ENCODE results near the gene NOSIP. TPM values are rescaled to one million over a fixed set of nuclear protein-coding genes. Genes with fewer than 3 reads are reported as not detected.

NOSIP gene
- polyA plus RNA-seq, 1 of the 3 experiments (the other 2 are of a cell fraction) = 128 TPM

DNA sequence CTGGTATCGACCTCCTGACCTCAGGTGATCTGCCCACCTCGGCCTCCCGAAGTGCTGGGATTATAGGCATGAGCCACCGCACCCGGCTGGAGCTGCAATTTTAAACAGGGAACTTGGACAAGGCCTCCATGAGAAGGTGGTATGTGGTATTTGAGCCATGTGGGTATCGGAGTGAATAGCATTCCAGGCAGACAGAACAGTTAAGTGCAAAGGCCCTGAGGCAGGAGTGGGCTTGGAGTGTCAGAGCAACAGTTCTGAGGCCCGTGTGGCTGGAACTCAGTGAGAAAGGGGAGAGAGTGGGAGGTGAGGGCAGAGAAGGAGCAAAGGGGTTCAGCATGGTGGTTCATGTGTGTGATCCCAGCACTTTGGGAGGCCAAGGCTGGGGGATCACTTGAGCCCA is 49.6 kb downstream of the NOSIP start:
- TF ChIP-seq, protein P1, sequence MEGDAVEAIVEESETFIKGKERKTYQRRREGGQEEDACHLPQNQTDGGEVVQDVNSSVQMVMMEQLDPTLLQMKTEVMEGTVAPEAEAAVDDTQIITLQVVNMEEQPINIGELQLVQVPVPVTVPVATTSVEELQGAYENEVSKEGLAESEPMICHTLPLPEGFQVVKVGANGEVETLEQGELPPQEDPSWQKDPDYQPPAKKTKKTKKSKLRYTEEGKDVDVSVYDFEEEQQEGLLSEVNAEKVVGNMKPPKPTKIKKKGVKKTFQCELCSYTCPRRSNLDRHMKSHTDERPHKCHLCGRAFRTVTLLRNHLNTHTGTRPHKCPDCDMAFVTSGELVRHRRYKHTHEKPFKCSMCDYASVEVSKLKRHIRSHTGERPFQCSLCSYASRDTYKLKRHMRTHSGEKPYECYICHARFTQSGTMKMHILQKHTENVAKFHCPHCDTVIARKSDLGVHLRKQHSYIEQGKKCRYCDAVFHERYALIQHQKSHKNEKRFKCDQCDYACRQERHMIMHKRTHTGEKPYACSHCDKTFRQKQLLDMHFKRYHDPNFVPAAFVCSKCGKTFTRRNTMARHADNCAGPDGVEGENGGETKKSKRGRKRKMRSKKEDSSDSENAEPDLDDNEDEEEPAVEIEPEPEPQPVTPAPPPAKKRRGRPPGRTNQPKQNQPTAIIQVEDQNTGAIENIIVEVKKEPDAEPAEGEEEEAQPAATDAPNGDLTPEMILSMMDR (IDR thresholded peaks at IDR 0.05) = no peak
- TF ChIP-seq, protein P2, sequence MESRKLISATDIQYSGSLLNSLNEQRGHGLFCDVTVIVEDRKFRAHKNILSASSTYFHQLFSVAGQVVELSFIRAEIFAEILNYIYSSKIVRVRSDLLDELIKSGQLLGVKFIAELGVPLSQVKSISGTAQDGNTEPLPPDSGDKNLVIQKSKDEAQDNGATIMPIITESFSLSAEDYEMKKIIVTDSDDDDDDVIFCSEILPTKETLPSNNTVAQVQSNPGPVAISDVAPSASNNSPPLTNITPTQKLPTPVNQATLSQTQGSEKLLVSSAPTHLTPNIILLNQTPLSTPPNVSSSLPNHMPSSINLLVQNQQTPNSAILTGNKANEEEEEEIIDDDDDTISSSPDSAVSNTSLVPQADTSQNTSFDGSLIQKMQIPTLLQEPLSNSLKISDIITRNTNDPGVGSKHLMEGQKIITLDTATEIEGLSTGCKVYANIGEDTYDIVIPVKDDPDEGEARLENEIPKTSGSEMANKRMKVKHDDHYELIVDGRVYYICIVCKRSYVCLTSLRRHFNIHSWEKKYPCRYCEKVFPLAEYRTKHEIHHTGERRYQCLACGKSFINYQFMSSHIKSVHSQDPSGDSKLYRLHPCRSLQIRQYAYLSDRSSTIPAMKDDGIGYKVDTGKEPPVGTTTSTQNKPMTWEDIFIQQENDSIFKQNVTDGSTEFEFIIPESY (IDR thresholded peaks at IDR 0.05; ENCODE audit: borderline replicate concordance, low read depth) = no peak
- TF ChIP-seq SIN3A (IDR thresholded peaks at IDR 0.05; ENCODE audit: borderline replicate concordance, low read depth, low read length) = no peak
- TF ChIP-seq, protein P3, sequence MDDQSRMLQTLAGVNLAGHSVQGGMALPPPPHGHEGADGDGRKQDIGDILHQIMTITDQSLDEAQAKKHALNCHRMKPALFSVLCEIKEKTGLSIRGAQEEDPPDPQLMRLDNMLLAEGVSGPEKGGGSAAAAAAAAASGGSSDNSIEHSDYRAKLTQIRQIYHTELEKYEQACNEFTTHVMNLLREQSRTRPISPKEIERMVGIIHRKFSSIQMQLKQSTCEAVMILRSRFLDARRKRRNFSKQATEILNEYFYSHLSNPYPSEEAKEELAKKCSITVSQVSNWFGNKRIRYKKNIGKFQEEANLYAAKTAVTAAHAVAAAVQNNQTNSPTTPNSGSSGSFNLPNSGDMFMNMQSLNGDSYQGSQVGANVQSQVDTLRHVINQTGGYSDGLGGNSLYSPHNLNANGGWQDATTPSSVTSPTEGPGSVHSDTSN (IDR thresholded peaks at IDR 0.05) = no peak
- TF ChIP-seq, protein P4, sequence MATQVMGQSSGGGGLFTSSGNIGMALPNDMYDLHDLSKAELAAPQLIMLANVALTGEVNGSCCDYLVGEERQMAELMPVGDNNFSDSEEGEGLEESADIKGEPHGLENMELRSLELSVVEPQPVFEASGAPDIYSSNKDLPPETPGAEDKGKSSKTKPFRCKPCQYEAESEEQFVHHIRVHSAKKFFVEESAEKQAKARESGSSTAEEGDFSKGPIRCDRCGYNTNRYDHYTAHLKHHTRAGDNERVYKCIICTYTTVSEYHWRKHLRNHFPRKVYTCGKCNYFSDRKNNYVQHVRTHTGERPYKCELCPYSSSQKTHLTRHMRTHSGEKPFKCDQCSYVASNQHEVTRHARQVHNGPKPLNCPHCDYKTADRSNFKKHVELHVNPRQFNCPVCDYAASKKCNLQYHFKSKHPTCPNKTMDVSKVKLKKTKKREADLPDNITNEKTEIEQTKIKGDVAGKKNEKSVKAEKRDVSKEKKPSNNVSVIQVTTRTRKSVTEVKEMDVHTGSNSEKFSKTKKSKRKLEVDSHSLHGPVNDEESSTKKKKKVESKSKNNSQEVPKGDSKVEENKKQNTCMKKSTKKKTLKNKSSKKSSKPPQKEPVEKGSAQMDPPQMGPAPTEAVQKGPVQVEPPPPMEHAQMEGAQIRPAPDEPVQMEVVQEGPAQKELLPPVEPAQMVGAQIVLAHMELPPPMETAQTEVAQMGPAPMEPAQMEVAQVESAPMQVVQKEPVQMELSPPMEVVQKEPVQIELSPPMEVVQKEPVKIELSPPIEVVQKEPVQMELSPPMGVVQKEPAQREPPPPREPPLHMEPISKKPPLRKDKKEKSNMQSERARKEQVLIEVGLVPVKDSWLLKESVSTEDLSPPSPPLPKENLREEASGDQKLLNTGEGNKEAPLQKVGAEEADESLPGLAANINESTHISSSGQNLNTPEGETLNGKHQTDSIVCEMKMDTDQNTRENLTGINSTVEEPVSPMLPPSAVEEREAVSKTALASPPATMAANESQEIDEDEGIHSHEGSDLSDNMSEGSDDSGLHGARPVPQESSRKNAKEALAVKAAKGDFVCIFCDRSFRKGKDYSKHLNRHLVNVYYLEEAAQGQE (IDR thresholded peaks at IDR 0.05; ENCODE audit: low read depth, low read length) = no peak
- no peak overlapping the region for H2AFZ ChIP-seq (ENCODE audit: low read depth)
- no peak overlapping the region for H3K9ac ChIP-seq
- CTCF ChIA-PET = interaction anchor here (1.4 to 2.4 kb wide), 3 partner anchors 16 to 40 kb away, joined by 5 to 9 read pairs (median 8); no protein-coding TSS in a partner anchor
- DNase-seq = no peak
- WGBS (ENCODE audit: low lambda C conversion rate) = 92% methylated on average over 7 of the region's 7 CpGs
- H3K9me2 ChIP-seq = no peaks in the 10 kb centered on the region
- peaks cover 0 to 7% of the 10 kb centered on the region in 2 experiments; a peak in 1 of 4 replicates for H3K4me1 ChIP-seq (ENCODE audit: control insufficient read depth in 1 of 2, insufficient read depth in 2 of 2, low read depth in 1 of 2, low read length in 1 of 2)
- H3K36me3 ChIP-seq (replicated peaks in 1 of 2; ENCODE audit: control insufficient read depth in 1 of 2, insufficient read depth in 2 of 2, low read length in 1 of 2) = no peaks in the 10 kb centered on the region
- H3K9me3 ChIP-seq = no peaks in the 10 kb centered on the region
- H3K27me3 ChIP-seq (ENCODE audit: insufficient read depth) = no peaks in the 10 kb centered on the region
- no peaks in the 10 kb centered on the region for H3K79me2 ChIP-seq (ENCODE audit: insufficient read depth)
- POLR2A ChIA-PET = no interaction called here
- H3F3A ChIP-seq (replicated peaks; ENCODE audit: insufficient read depth) = peaks cover 7% of the 10 kb centered on the region
- no peak overlapping the region for H3K27ac ChIP-seq (ENCODE audit: low read depth in 2 of 2, low read length in 1 of 2)
- H4K20me1 ChIP-seq (ENCODE audit: insufficient read depth) = no peaks in the 10 kb centered on the region
- H3K4me3 ChIP-seq (ENCODE audit: low read depth in 2 of 2, low read length in 1 of 2) = no peak overlapping the region
- no peak overlapping the region for H3K4me2 ChIP-seq
